K562 (cell line): Measurements from ENCODE around the gene LECT2. TPM values are rescaled to one million over a fixed set of nuclear protein-coding genes. Genes with fewer than 3 reads are reported as not detected.
A peak's percentile ranks its signal among the peaks of the same experiment; 100 is the strongest.

Experiments used
- ATAC-seq: fragments of 200-7000 bp; cut with Tn5 transposase; 3 replicates; pipeline ENCODE4 v1.9.1; 2020; ENCODE audit warnings: moderate library complexity
- BruUV-seq: library from RNA; stranded (reverse); fragments of 400-500 nt; replicated peaks from 2 replicates; lab custom pipeline; 2021; lab: Mats Ljungman, UMichigan
- CTCF ChIA-PET: fragments of 300-600 bp; formaldehyde crosslinking; extraction: SDS; loops from one replicate; lab custom pipeline; 2021; ENCODE audit warnings: low intra/inter-chr PET ratio; lab: Yijun Ruan, JAX
- POLR2A ChIA-PET: fragments of 300-600, 350-650 bp; sonication (Branson Sonifier 250); formaldehyde crosslinking; extraction: SDS; loops from one replicate; lab custom pipeline; 2021; ENCODE audit warnings: antibody characterized with exemption, inconsistent platforms; lab: Yijun Ruan, JAX
- DNase-seq, 4 experiments: peaks; one replicate each; pipeline versions ENCODE4 v3.0.0 to v3.0.0-alpha.2; 2011 to 2018; ENCODE audit warnings: low spot score in 3 of 4, mixed read lengths in 3 of 4; ENCODE audit errors: extremely low read depth in 1 of 4
- FAIRE-seq: peaks from 2 replicates; lab custom pipeline; 2011; peaks lifted over from hg19 to GRCh38; lab: Jason Lieb, UNC
- H2AFZ ChIP-seq: 2 replicates; pipeline ENCODE4 v1.6.0; 2011; ENCODE audit warnings: low read depth, low read length, control low read depth, inconsistent platforms
- H3K27ac ChIP-seq: fragments of 200-600 bp; 3 replicates; pipeline ENCODE4 v1.8.0; 2011; ENCODE audit warnings: low read depth, mild to moderate bottlenecking, control low read depth, inconsistent platforms, low read length, moderate library complexity, mixed read lengths; ENCODE audit errors: extremely low read depth
- H3K27me3 ChIP-seq, 2 experiments: fragments of 300-600 bp in 1 of 2; 2 replicates in 1 of 2; 3 replicates in 1 of 2; pipeline versions ENCODE4 v1.6.0 to v1.8.0; 2011; ENCODE audit warnings: inconsistent platforms in 2 of 2, low read length in 2 of 2, mild to moderate bottlenecking in 1 of 2, mixed read lengths in 1 of 2, moderate library complexity in 1 of 2; ENCODE audit not compliant: control insufficient read depth in 2 of 2, insufficient read depth in 2 of 2
- H3K36me3 ChIP-seq: fragments of 300-600 bp; 3 replicates; pipeline ENCODE4 v1.8.0; 2011; ENCODE audit warnings: mild to moderate bottlenecking, low read length, inconsistent platforms; ENCODE audit not compliant: control insufficient read depth, insufficient read depth
- H3K4me1 ChIP-seq, 2 experiments: fragments of 200-600 bp in 1 of 2; replicated peaks in 1 of 2; 2 replicates in 1 of 2; 3 replicates in 1 of 2; pipeline versions ENCODE4 v1.5.1 to v1.8.0; 2011; ENCODE audit warnings: inconsistent platforms in 2 of 2, low read length in 2 of 2, mild to moderate bottlenecking in 1 of 2, mixed read lengths in 1 of 2, moderate library complexity in 1 of 2; ENCODE audit not compliant: control insufficient read depth in 2 of 2, insufficient read depth in 2 of 2
- H3K4me2 ChIP-seq: 2 replicates; pipeline ENCODE4 v1.6.1; 2011; ENCODE audit warnings: low read length, control low read depth, inconsistent platforms, mixed read lengths; ENCODE audit not compliant: insufficient read depth
- H3K4me3 ChIP-seq: fragments of 200-600 bp; sonication (generic), shearing (Covaris generic); 2 replicates; pipeline ENCODE4 v1.5.1; 2016; ENCODE audit warnings: control low read depth, inconsistent platforms
- H3K79me2 ChIP-seq: fragments of 200-600 bp; 3 replicates; pipeline ENCODE4 v1.8.0; 2011; ENCODE audit warnings: low read length, inconsistent platforms; ENCODE audit not compliant: control insufficient read depth, insufficient read depth
- H3K9ac ChIP-seq, 2 experiments: 2 replicates each; pipeline versions ENCODE4 v1.6.0 to v1.6.1; 2011; ENCODE audit warnings: low read depth in 2 of 2, low read length in 2 of 2, control low read depth in 1 of 2, inconsistent platforms in 1 of 2, mild to moderate bottlenecking in 1 of 2, mixed read lengths in 1 of 2; ENCODE audit not compliant: insufficient read depth in 1 of 2
- H3K9me1 ChIP-seq: one replicate; pipeline ENCODE4 v1.6.0; 2011; ENCODE audit warnings: inconsistent platforms, mild to moderate bottlenecking, low read length, moderate library complexity; ENCODE audit not compliant: control insufficient read depth, insufficient read depth
- H3K9me3 ChIP-seq: replicated peaks from 2 replicates; pipeline ENCODE4 v1.5.1; 2011; ENCODE audit warnings: low read depth, low read length, inconsistent platforms; ENCODE audit not compliant: control insufficient read depth, insufficient read depth
- H4K20me1 ChIP-seq: replicated peaks from 2 replicates; pipeline ENCODE4 v1.6.1; 2011; ENCODE audit warnings: low read length, inconsistent platforms, mixed read lengths; ENCODE audit not compliant: control insufficient read depth, insufficient read depth
- CCAR2 ChIP-seq: fragments of 200-400 bp; formaldehyde crosslinking; IDR thresholded peaks from 2 replicates; pipeline ENCODE4 v1.6.1; 2017; ENCODE audit warnings: mild to moderate bottlenecking, low read depth, low read length
- CHCHD3 ChIP-seq: fragments of 250-450 bp; sonication (Bioruptor Pico); IDR thresholded peaks from 2 replicates; pipeline ENCODE4 v2.1.2; 2022; ENCODE audit warnings: mild to moderate bottlenecking
- CTCF ChIP-seq, 3 experiments: IDR thresholded peaks in 2 of 3; conservative IDR thresholded peaks in 1 of 3; 2 replicates each; pipeline ENCODE4 v1.5.1; 2011 to 2012; ENCODE audit warnings: low read length in 3 of 3, mild to moderate bottlenecking in 3 of 3, control low read depth in 2 of 3, improper control_type of control experiment in 1 of 3, inconsistent platforms in 1 of 3, low read depth in 1 of 3, mixed read lengths in 1 of 3, moderate library complexity in 1 of 3; ENCODE audit not compliant: insufficient read depth in 2 of 3
- E4F1 ChIP-seq: fragments of 250-450 bp; sonication (Bioruptor Pico); IDR thresholded peaks from 2 replicates; pipeline ENCODE4 v1.5.0; 2021; ENCODE audit warnings: mild to moderate bottlenecking, borderline replicate concordance
- EHMT2 ChIP-seq: fragments of 450-650 bp; IDR thresholded peaks from 2 replicates; pipeline ENCODE4 v1.6.1; 2018; ENCODE audit warnings: antibody characterized with exemption
- FOXK2 ChIP-seq, 2 experiments: fragments of 450-650 bp; IDR thresholded peaks in 1 of 2; conservative IDR thresholded peaks in 1 of 2; 2 replicates each; pipeline ENCODE4 v1.6.1; 2016; ENCODE audit warnings: low read depth in 2 of 2, mild to moderate bottlenecking in 1 of 2
- MEIS2 ChIP-seq: fragments of 450-650 bp; IDR thresholded peaks from 2 replicates; pipeline ENCODE4 v1.6.1; 2014; ENCODE audit warnings: mild to moderate bottlenecking; ENCODE audit not compliant: partially characterized antibody
- MITF ChIP-seq: IDR thresholded peaks from 2 replicates; pipeline ENCODE4 v1.6.1; 2014; ENCODE audit warnings: antibody characterized with exemption
- NUFIP1 ChIP-seq: fragments of 450-650 bp; IDR thresholded peaks from 2 replicates; pipeline ENCODE4 v1.6.1; 2018; ENCODE audit not compliant: partially characterized antibody
- PKNOX1 ChIP-seq: fragments of 450-650 bp; IDR thresholded peaks from 2 replicates; pipeline ENCODE4 v1.6.1; 2016
- SPI1 ChIP-seq: IDR thresholded peaks from 2 replicates; pipeline ENCODE4 v1.6.1; 2011; ENCODE audit warnings: low read depth, low read length, control low read depth, borderline replicate concordance
- ZBTB17 ChIP-seq: fragments of 450-650 bp; formaldehyde crosslinking; IDR thresholded peaks from 2 replicates; pipeline ENCODE4 v1.4.0; 2020; ENCODE audit warnings: mild to moderate bottlenecking
- ZBTB33 ChIP-seq: sonication (generic); formaldehyde crosslinking; IDR thresholded peaks from 2 replicates; pipeline ENCODE4 v1.8.1; 2023; ENCODE audit warnings: mild to moderate bottlenecking, missing genetic modification reagents
- WGBS: fragments of 100-300 bp; shearing (Covaris generic); methylation state at CpG from one replicate; pipeline ENCODE4 v1.1.6; 2016; ENCODE audit warnings: low coverage, mixed read lengths; ENCODE audit not compliant: insufficient coverage; ENCODE audit errors: missing lambda C conversion rate; 5-methylcytosine and 5-hydroxymethylcytosine counted together
- in situ Hi-C: fragments of 300-500 bp; cut with MboI; formaldehyde crosslinking; loops from 4 replicates; pipeline ENCODE4 v1.15.0; 2018; ENCODE audit warnings: inconsistent platforms, mixed read lengths
- intact Hi-C: fragments of 100-400 bp; cut with micrococcal nuclease; formaldehyde crosslinking; loops from 2 replicates; pipeline ENCODE4 v1.14.2; 2022
- polyA plus RNA-seq, 8 experiments: library from polyadenylated mRNA; depleted of rRNA in 4 of 8; stranded (reverse) in 5 of 8; unstranded in 3 of 8; fragments of >200 nt; fragmentation: Nextera tagmentation in 2 of 8; fragmentation: Illumina TruSeq in 1 of 8; extraction: Ambion mirVana in 2 of 8; extraction: Trizol in 1 of 8; gene quantifications; 2 replicates each; pipeline versions ENCODE4 v1.2.1 to v1.2.3, GENCODE V29; 2011 to 2014; ENCODE audit warnings: inconsistent platforms in 1 of 8, missing spikeins in 1 of 8
- total RNA-seq, 7 experiments: library from RNA; depleted of rRNA in 6 of 7; stranded (reverse); fragments of >200 nt in 6 of 7; fragmentation: Illumina TruSeq in 2 of 7; extraction: Trizol in 2 of 7; gene quantifications; 2 replicates each; pipeline versions ENCODE4 v1.2.1 to v1.2.3, GENCODE V29; 2011 to 2021; ENCODE audit warnings: low replicate concordance in 1 of 7

LECT2 gene
- total and polyA plus RNA-seq, 9 of the 15 experiments (the other 6 are each of a cell fraction or from before 2014, with no cell fraction given) = not detected

- H3K4me2 ChIP-seq = no peak overlapping the region
- CTCF ChIA-PET = no interaction called here
- H2AFZ ChIP-seq = no peak overlapping the region
These were observed 742 bp upstream of the LECT2 start for GRCh38 chr5:135955525-135955924.

More at GRCh38 chr5:135955525-135955924, 742 bp upstream of the LECT2 start:
- Histone ChIP-seq H3K27me3 (peaks cover 4% of the 10 kb centered on the region in 2 experiments; a peak in 2 of 5 replicates), H3K4me3 (no peak overlapping the region), H3K4me1 (no peaks in the 10 kb centered on the region), H3K36me3 (no peaks in the 10 kb centered on the region), H3K9me1 (no peaks in the 10 kb centered on the region), H3K9ac (no peak overlapping the region), H3K9me3 (no peaks in the 10 kb centered on the region), H3K27ac (no peak overlapping the region), H3K79me2 (no peaks in the 10 kb centered on the region), H4K20me1 (no peaks in the 10 kb centered on the region)
- BruUV-seq = no TSS peak
- FAIRE-seq (no peak), ATAC-seq (no peak), DNase-seq (no peak)
- in situ Hi-C loops (loop anchor here (10.0 kb wide), 1 partner anchor 249 kb away; no protein-coding TSS in a partner anchor), intact Hi-C loops (no loop called here)
- POLR2A ChIA-PET = no interaction called here
- TF ChIP-seq CCAR2 = no peak
- no peak for TF ChIP-seq FOXK2 (conservative IDR thresholded peaks at IDR 0.05 in 1 of 2, IDR thresholded peaks at IDR 0.05 in 1 of 2; ENCODE audit: low read depth in 2 of 2)
- no peak for TF ChIP-seq EHMT2
- no peak for TF ChIP-seq MITF
- no peak for TF ChIP-seq E4F1 (CRISPR knock-in tag)
- TF ChIP-seq SPI1 = no peak
- TF ChIP-seq MEIS2 = peak; percentile 15
- TF ChIP-seq PKNOX1 = 0 out of 2 replicates have a peak, but pooled peaks have one; percentile 10
- no peak for TF ChIP-seq ZBTB33 (CRISPR knock-in tag)
- no peak for TF ChIP-seq CTCF (IDR thresholded peaks at IDR 0.05 in 2 of 3, conservative IDR thresholded peaks at IDR 0.05 in 1 of 3; ENCODE audit: insufficient read depth in 2 of 3, low read depth in 1 of 3, low read length in 3 of 3)
- no peak for TF ChIP-seq CHCHD3 (CRISPR knock-in tag)
- TF ChIP-seq NUFIP1 = no peak
- no peak for TF ChIP-seq ZBTB17 (CRISPR knock-in tag)
- 2% methylated on average over 4 of the region's 4 CpGs for WGBS
